A549 (cell line): Measurements from ENCODE around the gene SMAD5. TPM values are rescaled to one million over a fixed set of nuclear protein-coding genes. Genes with fewer than 3 reads are reported as not detected.

Experiments
- ATAC-seq, 2 experiments: fragments of 200-7000 bp in 1 of 2; fragments of >200 bp in 1 of 2; cut with Nextera tagmentation in 1 of 2; cut with Tn5 transposase in 1 of 2; 3 replicates each; pipeline versions ENCODE4 v1.8.0 to v1.9.1; 2018 to 2020; ENCODE audit warnings: mild to moderate bottlenecking in 1 of 2, moderate library complexity in 1 of 2
- CTCF ChIA-PET: fragments of 300-600 bp; sonication (Branson Sonifier 250); formaldehyde crosslinking; extraction: SDS; loops from one replicate; lab custom pipeline; 2021; ENCODE audit warnings: antibody characterized with exemption, inconsistent platforms; lab: Yijun Ruan, JAX
- POLR2A ChIA-PET: fragments of 350-600 bp; formaldehyde crosslinking; extraction: SDS; loops from one replicate; lab custom pipeline; 2021; ENCODE audit warnings: antibody characterized with exemption, inconsistent platforms; lab: Yijun Ruan, JAX
- DNase-seq, 2 experiments: peaks; one replicate each; pipeline versions ENCODE4 v3.0.0 to v3.0.0-alpha.2; 2011 to 2016; ENCODE audit warnings: low read depth in 1 of 2, low spot score in 1 of 2
- FAIRE-seq: peaks from 2 replicates; lab custom pipeline; 2011; peaks lifted over from hg19 to GRCh38; lab: Jason Lieb, UNC
- H3K27ac ChIP-seq, 2 experiments: fragments of >200 bp; sonication (Bioruptor Twin); formaldehyde crosslinking; 3 replicates each; pipeline ENCODE4 v1.5.1; 2016 to 2017
- H3K4me1 ChIP-seq: fragments of >200 bp; sonication (Bioruptor Twin); formaldehyde crosslinking; 3 replicates; pipeline ENCODE4 v1.6.1; 2016
- H3K4me2 ChIP-seq: fragments of >200 bp; sonication (Bioruptor Twin); formaldehyde crosslinking; 3 replicates; pipeline ENCODE4 v1.6.1; 2016
- H3K4me3 ChIP-seq: fragments of >200 bp; sonication (Bioruptor Twin); formaldehyde crosslinking; 3 replicates; pipeline ENCODE4 v1.5.1; 2016
- H3K9me3 ChIP-seq: fragments of >200 bp; sonication (Bioruptor Twin); formaldehyde crosslinking; 3 replicates; pipeline ENCODE4 v1.6.1; 2016
- BCL3 ChIP-seq: fragments of >200 bp; sonication (Bioruptor Twin); formaldehyde crosslinking; IDR thresholded peaks from 3 replicates; pipeline ENCODE4 v1.6.1; 2016
- CBX2 ChIP-seq: fragments of 200-600 bp; sonication (generic); IDR thresholded peaks from 2 replicates; pipeline ENCODE4 v1.6.1; 2016; ENCODE audit warnings: low read depth, mild to moderate bottlenecking, borderline replicate concordance
- CTCF ChIP-seq: fragments of >200 bp; sonication (Bioruptor Twin); formaldehyde crosslinking; IDR thresholded peaks from 3 replicates; pipeline ENCODE4 v1.5.1; 2016
- EHMT2 ChIP-seq: fragments of 200-600 bp; sonication (generic); IDR thresholded peaks from 2 replicates; pipeline ENCODE4 v1.6.1; 2016; ENCODE audit warnings: antibody characterized with exemption, low read depth, mild to moderate bottlenecking, moderate library complexity
- ELK1 ChIP-seq: fragments of 150-350 bp; IDR thresholded peaks from 2 replicates; pipeline ENCODE4 v1.6.1; 2014; ENCODE audit warnings: low read depth, mild to moderate bottlenecking, low read length
- ESRRA ChIP-seq: fragments of 150-350 bp; IDR thresholded peaks from 2 replicates; pipeline ENCODE4 v1.6.1; 2014; ENCODE audit warnings: mild to moderate bottlenecking, low read length, borderline replicate concordance
- FOSB ChIP-seq: fragments of 250-450 bp; sonication (Bioruptor Pico); IDR thresholded peaks from 2 replicates; pipeline ENCODE4 v1.5.0; 2020; ENCODE audit warnings: mild to moderate bottlenecking, moderate library complexity
- FOSL2 ChIP-seq, 2 experiments: fragments of 450-650 bp in 1 of 2; fragments of >200 bp in 1 of 2; sonication (Bioruptor Twin) in 1 of 2; formaldehyde crosslinking; IDR thresholded peaks; 2 replicates each; pipeline versions ENCODE4 v1.5.0 to v1.6.1; 2016 to 2020; ENCODE audit warnings: mild to moderate bottlenecking in 1 of 2, moderate library complexity in 1 of 2
- GATA3 ChIP-seq: IDR thresholded peaks from 2 replicates; pipeline ENCODE4 v1.6.1; 2012; ENCODE audit warnings: borderline replicate concordance
- HMGXB4 ChIP-seq: fragments of 250-450 bp; sonication (Bioruptor Pico); IDR thresholded peaks from 2 replicates; pipeline ENCODE4 v1.5.0; 2021; ENCODE audit warnings: mild to moderate bottlenecking, moderate library complexity, borderline replicate concordance
- HOXA7 ChIP-seq: fragments of 250-450 bp; sonication (Bioruptor Pico); IDR thresholded peaks from 2 replicates; pipeline ENCODE4 v1.5.0; 2020; ENCODE audit warnings: mild to moderate bottlenecking, moderate library complexity
- JUNB ChIP-seq: fragments of >200 bp; sonication (Bioruptor Twin); formaldehyde crosslinking; IDR thresholded peaks from 2 replicates; pipeline ENCODE4 v1.6.1; 2016
- KDM1A ChIP-seq: fragments of 200-600 bp; sonication (generic); IDR thresholded peaks from 2 replicates; pipeline ENCODE4 v1.6.1; 2016; ENCODE audit warnings: low read depth, mild to moderate bottlenecking
- MAX ChIP-seq: IDR thresholded peaks from 2 replicates; pipeline ENCODE4 v1.6.1; 2012
- MYC ChIP-seq: IDR thresholded peaks from 2 replicates; pipeline ENCODE4 v1.6.1; 2012; ENCODE audit warnings: mild to moderate bottlenecking, inconsistent platforms, low read length, improper control_type of control experiment, borderline replicate concordance
- POLR2AphosphoS2 ChIP-seq: conservative IDR thresholded peaks from 2 replicates; pipeline ENCODE4 v1.6.1; 2012; ENCODE audit warnings: low read length, improper control_type of control experiment, inconsistent platforms
- REST ChIP-seq: fragments of 200-600 bp; sonication (generic); IDR thresholded peaks from 2 replicates; pipeline ENCODE4 v1.6.1; 2016; ENCODE audit warnings: antibody characterized with exemption, mild to moderate bottlenecking, moderate library complexity
- TFCP2L1 ChIP-seq: fragments of 250-450 bp; sonication (Bioruptor Pico); IDR thresholded peaks from 2 replicates; pipeline ENCODE4 v1.5.0; 2021; ENCODE audit warnings: mild to moderate bottlenecking
- TP53 ChIP-seq: fragments of 250-450 bp; sonication (Bioruptor Pico); IDR thresholded peaks from 2 replicates; pipeline ENCODE4 v1.5.0; 2021; ENCODE audit warnings: mild to moderate bottlenecking, moderate library complexity
- USF2 ChIP-seq: fragments of 450-650 bp; IDR thresholded peaks from 2 replicates; pipeline ENCODE4 v1.6.1; 2014; ENCODE audit warnings: antibody characterized with exemption
- ZNF302 ChIP-seq: fragments of 250-450 bp; sonication (Bioruptor Pico); IDR thresholded peaks from 2 replicates; pipeline ENCODE4 v1.9.0; 2021; ENCODE audit warnings: inconsistent platforms, mild to moderate bottlenecking, moderate library complexity
- WGBS: methylation state at CpG from one replicate; pipeline ENCODE4 v1.1.6; 2017; ENCODE audit errors: missing lambda C conversion rate; 5-methylcytosine and 5-hydroxymethylcytosine counted together
- polyA plus RNA-seq, 4 experiments: library from polyadenylated mRNA; depleted of rRNA in 3 of 4; stranded (reverse); fragments of >200 nt; fragmentation: RNase III in 1 of 4; extraction: RNeasy Plus Mini Kit Qiagen cat#74134 plus additional on column Dnase treatment in 1 of 4; gene quantifications; 2 replicates in 3 of 4; 3 replicates in 1 of 4; pipeline ENCODE4 v1.2.3, GENCODE V29; 2011 to 2017

The SMAD5 gene
- polyA plus RNA-seq, 2 of the 4 experiments (the other 2 are of a cell fraction), result 17.1 to 101 TPM

GRCh38 chr5:136162008-136162407 lies 29.4 kb downstream of the SMAD5 start:
- ChIA-PET CTCF (no interaction called here), POLR2A (interaction anchor here (1.2 kb wide), 1 partner anchor 28 kb away, joined by 3 read pairs; no protein-coding TSS in a partner anchor)
- TF ChIP-seq KDM1A (no peak), FOSB (CRISPR knock-in tag) (no peak), JUNB (no peak), HMGXB4 (no peak), POLR2AphosphoS2 (no peak), ELK1 (no peak), TFCP2L1 (no peak), GATA3 (no peak), REST (no peak), ESRRA (no peak), HOXA7 (CRISPR knock-in tag) (no peak), CBX2 (no peak), MYC (no peak), EHMT2 (no peak), FOSL2 (IDR thresholded peaks at IDR 0.05) (no peak), FOSL2 (CRISPR knock-in tag; IDR thresholded peaks at IDR 0.05) (no peak), CTCF (no peak), TP53 (CRISPR knock-in tag) (no peak)
- WGBS, result 79% methylated on average over 4 of the region's 4 CpGs
- Histone ChIP-seq H3K27ac (no peak overlapping the region), H3K4me1 (no peaks in the 10 kb centered on the region), H3K9me3 (no peaks in the 10 kb centered on the region), H3K4me3 (no peak overlapping the region), H3K4me2 (no peak overlapping the region)
- no peak for DNase-seq
- ATAC-seq, result no peak
- no peak for FAIRE-seq

GRCh38 chr5:136164226-136164625 lies 31.6 kb downstream of the SMAD5 start:
- DNase-seq (no peak), ATAC-seq (no peak), FAIRE-seq (no peak)
- WGBS, result 100% methylated on average over 1 of the region's 1 CpG
- ChIA-PET POLR2A (no interaction called here), CTCF (interaction anchor here (0.7 to 1.5 kb wide), 5 partner anchors 8 to 334 kb away, joined by 3 to 11 read pairs (median 3); no protein-coding TSS in a partner anchor)
- no peak overlapping the region for H3K4me3 ChIP-seq
- H3K9me3 ChIP-seq, result no peaks in the 10 kb centered on the region
- no peaks in the 10 kb centered on the region for H3K4me1 ChIP-seq
- TF ChIP-seq EHMT2 (no peak), JUNB (no peak), MAX (no peak), ZNF302 (CRISPR knock-in tag) (no peak), BCL3 (no peak), USF2 (no peak)
- H3K27ac ChIP-seq, result no peak overlapping the region
- H3K4me2 ChIP-seq, result no peak overlapping the region
